ENCODE data around the gene DTNBP1.

DTNBP1 gene

DNA sequence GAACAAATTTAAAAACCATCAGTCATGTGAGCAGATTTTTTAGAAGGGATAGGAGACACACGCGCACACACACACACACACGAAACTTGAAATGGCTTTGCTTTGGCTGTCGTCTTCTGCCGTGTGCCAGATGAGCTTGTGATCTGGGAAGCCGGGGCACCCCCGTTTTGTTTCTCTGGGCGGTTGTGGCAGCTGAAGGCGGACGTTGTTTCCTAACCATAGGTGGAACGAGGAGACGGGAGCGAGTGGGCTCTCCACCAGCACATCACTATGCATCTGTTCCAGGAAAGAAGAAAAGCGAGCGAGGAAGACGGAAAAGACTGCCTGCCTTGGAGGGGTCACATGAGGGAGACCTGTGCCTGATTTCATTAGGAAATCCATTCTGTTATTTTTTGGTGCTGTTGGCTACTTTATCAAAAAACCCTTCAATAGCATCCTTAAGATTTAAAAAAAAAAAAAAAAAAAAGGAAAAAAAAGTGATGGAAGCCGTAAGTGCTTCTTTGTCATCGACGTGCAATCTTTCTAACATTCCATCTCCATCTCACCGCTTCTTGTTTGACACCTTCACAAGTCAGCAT, 142.1 kb downstream of the DTNBP1 start:
- TF ChIP-seq CTCF (IDR thresholded peaks at IDR 0.05; ENCODE audit: low read depth, low read length, missing control alignments) = no peak
- H3K4me3 ChIP-seq (ENCODE audit: low read depth, low read length) = no peak overlapping the region
- DNase-seq (ENCODE audit: low read depth) = no peak

GRCh38 chr6:15519681-15520080, 143.1 kb downstream of the DTNBP1 start:
- no peak overlapping the region for H3K4me3 ChIP-seq (ENCODE audit: low read depth, low read length)
- TF ChIP-seq CTCF (IDR thresholded peaks at IDR 0.05; ENCODE audit: low read depth, low read length, missing control alignments) = no peak
- DNase-seq (ENCODE audit: low read depth) = no peak

DNA sequence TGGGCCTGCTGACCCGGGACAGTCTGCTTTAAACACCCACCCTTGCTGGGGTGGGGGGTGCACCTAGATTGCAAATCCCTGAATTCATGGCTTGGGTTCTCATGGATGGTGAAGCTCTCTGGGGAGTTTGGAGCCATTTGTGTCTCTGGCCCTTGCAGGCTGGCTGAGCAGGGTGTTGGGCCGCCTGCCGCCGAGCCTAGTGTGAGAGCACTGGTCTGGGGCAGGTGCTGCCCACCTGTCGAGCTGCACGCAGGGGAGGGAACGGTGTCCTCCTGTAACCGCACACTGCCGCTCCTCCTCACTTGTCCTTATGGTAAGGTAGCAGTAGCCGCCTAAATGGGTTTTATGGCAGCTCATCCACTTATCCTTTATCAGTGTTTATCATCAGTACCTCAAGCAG, 143.9 kb downstream of the DTNBP1 start:
- H3K4me3 ChIP-seq (ENCODE audit: low read depth, low read length) = no peak overlapping the region
- DNase-seq (ENCODE audit: low read depth) = no peak
- no peak for TF ChIP-seq CTCF (IDR thresholded peaks at IDR 0.05; ENCODE audit: low read depth, low read length, missing control alignments)

DNA sequence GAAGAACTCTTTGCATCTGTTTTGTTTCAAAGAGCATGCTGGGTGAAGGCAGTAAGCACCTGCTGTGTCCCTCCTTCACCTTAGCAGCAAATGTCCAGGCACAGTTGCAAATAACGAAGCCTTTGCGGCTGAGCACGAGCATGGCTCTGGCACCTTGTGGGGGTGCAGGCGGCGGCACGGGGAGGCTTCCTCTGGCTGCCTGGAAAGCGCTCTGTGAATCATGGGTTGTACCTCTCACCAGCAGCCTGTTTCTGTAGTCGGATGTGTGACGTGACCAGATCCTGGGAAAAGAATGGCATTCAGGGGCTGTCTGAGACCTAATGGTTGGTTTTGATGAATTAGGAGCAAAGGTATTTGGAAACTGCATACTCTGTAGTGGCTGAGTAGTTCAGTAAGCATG, 144.8 kb downstream of the DTNBP1 start:
- no peak overlapping the region for H3K4me3 ChIP-seq (ENCODE audit: low read depth, low read length)
- no peak for TF ChIP-seq CTCF (IDR thresholded peaks at IDR 0.05; ENCODE audit: low read depth, low read length, missing control alignments)
- no peak for DNase-seq (ENCODE audit: low read depth)

DNA sequence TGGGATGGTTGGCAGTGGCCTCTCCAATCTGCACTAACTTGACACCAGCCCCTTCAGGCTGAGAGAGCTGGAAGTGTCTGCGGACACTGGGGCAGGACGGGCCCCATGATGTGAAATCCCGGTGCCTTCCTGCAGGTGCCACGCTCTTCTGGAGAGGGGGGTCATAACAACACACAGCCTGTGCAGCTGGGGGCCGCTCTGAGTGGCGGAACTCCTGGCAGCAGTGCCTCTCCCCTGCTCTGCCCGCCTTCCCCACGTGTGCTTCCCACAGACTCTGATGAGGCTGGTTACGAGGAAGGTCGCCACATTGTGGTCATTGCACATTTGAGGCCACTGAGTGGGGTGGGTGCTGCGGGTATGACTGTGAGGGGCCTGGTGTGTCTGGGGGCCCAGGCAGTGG, 145.2 kb downstream of the DTNBP1 start:
- no peak for DNase-seq (ENCODE audit: low read depth)
- TF ChIP-seq CTCF (IDR thresholded peaks at IDR 0.05; ENCODE audit: low read depth, low read length, missing control alignments) = no peak
- H3K4me3 ChIP-seq (ENCODE audit: low read depth, low read length) = no peak overlapping the region

DNA sequence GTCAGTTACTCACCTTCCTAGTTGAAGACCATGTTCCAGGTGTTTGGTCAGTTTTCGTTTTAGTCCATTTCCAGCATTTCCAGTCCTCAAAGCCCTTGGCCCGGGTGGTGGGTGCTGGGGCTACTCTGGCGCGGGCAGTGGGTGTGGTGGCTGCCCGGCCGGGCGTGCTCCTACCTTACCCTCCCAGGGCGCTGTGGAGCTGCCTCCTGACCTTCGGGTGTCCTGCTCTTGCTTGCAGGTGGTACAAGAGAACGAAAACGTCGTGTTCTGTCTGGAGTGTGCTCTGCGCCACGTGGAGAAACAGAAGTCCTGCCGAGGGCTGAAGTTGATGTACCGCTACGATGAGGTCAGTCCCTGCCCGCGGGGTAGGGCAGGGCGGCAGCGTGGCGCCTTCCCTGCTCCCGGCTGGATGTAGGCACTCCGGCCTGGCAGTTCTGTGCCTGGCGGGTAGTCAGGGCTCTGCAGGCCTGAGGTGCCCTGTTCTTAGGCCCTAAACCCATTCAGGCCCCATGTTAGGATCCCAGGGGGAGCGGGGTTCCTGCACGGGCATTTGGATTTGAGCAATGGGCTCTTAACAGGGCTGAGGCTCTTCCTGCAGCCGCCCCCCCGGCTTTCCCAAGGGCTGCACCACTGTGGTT, 145.8 kb downstream of the DTNBP1 start:
- no peak for DNase-seq (ENCODE audit: low read depth)
- H3K4me3 ChIP-seq (ENCODE audit: low read depth, low read length) = no peak overlapping the region
- TF ChIP-seq CTCF (IDR thresholded peaks at IDR 0.05; ENCODE audit: low read depth, low read length, missing control alignments) = no peak

- TF ChIP-seq CTCF (IDR thresholded peaks at IDR 0.05; ENCODE audit: low read depth, low read length, missing control alignments) = no peak
- DNase-seq (ENCODE audit: low read depth) = no peak
- no peak overlapping the region for H3K4me3 ChIP-seq (ENCODE audit: low read depth, low read length)
Measured at GRCh38 chr6:15516378-15516777, 146.4 kb downstream of the DTNBP1 start.

Measured in GM12864 (cell line).